ENCODE data around the gene POMGNT1. TPM values are rescaled to one million over a fixed set of nuclear protein-coding genes. Genes with fewer than 3 reads are reported as not detected.

The POMGNT1 gene
- total and polyA plus RNA-seq, 8 donors, result 52.9 to 85.3 (median 71.8) TPM

DNA sequence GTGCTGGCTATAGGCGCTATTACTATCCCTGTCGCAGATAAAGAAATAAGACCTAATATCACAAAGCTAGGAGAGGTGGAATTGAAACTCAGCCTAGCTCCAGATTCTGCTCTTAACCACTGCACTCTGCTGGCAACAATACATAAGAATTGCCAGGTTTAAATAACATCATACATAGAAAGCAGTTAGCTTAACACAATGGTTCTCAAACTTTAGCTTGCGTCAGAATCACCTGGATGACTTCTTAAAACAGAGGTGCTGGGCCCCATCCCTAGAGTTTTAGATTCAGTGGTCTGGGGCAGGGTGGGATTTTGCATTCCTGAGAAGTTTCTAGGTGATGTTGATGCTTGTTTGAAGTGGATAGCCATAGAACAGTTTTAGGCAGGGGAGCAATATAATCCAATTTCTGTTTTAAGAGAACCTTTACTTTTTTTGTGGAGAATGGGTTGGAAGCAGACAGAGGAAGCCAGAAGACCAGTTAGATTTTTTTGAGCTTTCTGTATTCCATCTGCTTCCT, 1.1 kb upstream of the POMGNT1 start:
- H3K4me3 ChIP-seq, result no peak overlapping the region
- intact Hi-C loops (cut with DNase I), result no loop called here
- H3K27ac ChIP-seq, result no peak overlapping the region
- peaks cover 10 to 38% of the 10 kb centered on the region in 2 donors for H3K4me1 ChIP-seq
- H3K9me3 ChIP-seq, result no peaks in the 10 kb centered on the region
- TF ChIP-seq, protein P1, sequence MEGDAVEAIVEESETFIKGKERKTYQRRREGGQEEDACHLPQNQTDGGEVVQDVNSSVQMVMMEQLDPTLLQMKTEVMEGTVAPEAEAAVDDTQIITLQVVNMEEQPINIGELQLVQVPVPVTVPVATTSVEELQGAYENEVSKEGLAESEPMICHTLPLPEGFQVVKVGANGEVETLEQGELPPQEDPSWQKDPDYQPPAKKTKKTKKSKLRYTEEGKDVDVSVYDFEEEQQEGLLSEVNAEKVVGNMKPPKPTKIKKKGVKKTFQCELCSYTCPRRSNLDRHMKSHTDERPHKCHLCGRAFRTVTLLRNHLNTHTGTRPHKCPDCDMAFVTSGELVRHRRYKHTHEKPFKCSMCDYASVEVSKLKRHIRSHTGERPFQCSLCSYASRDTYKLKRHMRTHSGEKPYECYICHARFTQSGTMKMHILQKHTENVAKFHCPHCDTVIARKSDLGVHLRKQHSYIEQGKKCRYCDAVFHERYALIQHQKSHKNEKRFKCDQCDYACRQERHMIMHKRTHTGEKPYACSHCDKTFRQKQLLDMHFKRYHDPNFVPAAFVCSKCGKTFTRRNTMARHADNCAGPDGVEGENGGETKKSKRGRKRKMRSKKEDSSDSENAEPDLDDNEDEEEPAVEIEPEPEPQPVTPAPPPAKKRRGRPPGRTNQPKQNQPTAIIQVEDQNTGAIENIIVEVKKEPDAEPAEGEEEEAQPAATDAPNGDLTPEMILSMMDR (IDR thresholded peaks at IDR 0.05), result no peak
- H3K27me3 ChIP-seq, result peaks cover 0 to 7% of the 10 kb centered on the region in 2 donors
- peaks cover 0 to 16% of the 10 kb centered on the region in 2 donors for H3K36me3 ChIP-seq
- ATAC-seq (no peak), DNase-seq (no peak)

DNA sequence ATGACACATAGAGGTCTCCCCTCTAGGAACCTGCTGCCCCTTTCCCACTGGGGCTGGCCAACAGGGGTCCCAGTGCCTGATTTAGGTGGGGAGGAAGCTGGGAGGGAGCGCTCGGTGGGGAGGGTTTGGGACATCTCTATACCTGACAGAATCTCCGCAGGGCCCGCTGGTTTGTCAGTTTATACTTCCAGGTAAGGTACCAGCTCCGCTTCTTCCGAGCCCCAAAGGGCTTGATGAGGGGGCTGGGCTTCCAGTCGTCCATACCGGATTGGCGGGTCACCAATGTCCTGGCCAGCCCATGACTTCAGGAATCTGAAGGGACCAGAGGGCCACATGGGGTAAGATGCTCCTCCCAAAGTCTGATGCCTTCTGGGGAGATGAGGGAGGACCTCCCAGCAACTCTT, 672 bp downstream of the POMGNT1 start:
- intact Hi-C loops (cut with DNase I), result no loop called here
- DNase-seq (no peak), ATAC-seq (no peak)
- TF ChIP-seq, protein P1 (IDR thresholded peaks at IDR 0.05), result no peak
- Histone ChIP-seq H3K9me3 (no peaks in the 10 kb centered on the region), H3K27me3 (no peaks in the 10 kb centered on the region), H3K36me3 (peaks cover 0 to 34% of the 10 kb centered on the region in 2 donors), H3K4me1 (peaks cover 10 to 22% of the 10 kb centered on the region in 2 donors), H3K4me3 (peak overlapping the region; percentile 72 to 78), H3K27ac (peak overlapping the region in 1 of 2 donors; percentile 53)

DNA sequence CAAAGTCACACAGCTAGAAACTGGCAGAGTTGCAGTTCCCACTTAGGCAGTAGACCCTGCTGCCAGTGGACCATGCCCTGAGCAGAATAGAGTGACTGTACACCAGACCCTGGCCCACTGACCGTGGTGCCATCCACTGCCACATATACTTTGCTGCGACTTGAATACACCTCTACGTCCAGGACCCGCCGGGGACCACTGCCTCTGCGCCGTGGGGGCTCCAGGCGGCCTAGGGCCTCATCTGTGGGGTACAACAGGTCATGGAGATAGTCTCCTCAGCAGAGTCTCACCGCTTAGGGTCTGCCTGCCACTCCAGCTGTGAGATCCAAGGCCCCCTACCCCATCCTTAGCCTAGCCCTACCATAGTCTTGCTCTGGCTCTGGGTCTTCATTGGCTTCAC, 1.6 kb downstream of the POMGNT1 start:
- TF ChIP-seq, protein P1 (IDR thresholded peaks at IDR 0.05), result no peak
- H3K27me3 ChIP-seq, result no peaks in the 10 kb centered on the region
- no peaks in the 10 kb centered on the region for H3K9me3 ChIP-seq
- H3K36me3 ChIP-seq, result peaks cover 0 to 43% of the 10 kb centered on the region in 2 donors
- H3K4me1 ChIP-seq, result peaks cover 10 to 22% of the 10 kb centered on the region in 2 donors
- H3K27ac ChIP-seq, result no peak overlapping the region
- H3K4me3 ChIP-seq, result no peak overlapping the region
- intact Hi-C loops (cut with DNase I), result no loop called here
- no peak for DNase-seq
- no peak for ATAC-seq

DNA sequence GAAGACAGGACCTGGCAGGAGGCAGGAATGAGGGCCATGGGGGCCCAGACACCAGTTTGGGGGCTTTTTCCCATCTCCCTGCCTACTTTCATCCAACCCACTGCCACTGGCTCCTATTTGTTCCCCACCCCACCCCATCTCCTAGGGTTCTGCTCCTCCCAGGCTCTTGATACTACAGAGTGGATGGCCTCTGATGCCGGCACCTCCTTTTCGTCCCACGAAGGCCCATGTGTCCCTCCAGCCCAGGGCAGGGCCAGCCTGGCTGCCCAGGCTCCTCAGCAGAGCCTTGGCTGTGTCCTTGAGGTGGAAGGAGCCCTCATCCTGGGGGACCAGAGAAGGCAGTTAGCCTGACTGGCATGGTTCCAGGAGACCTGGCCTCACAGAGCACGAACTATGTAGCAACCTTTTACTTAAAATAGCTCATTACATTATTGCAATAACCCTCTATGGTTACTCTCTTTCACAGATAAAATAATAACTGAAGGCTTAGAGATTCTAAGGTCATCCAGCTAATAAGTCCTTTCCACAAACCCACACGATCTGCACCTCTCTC, 3.5 kb downstream of the POMGNT1 start:
- TF ChIP-seq, protein P1 (IDR thresholded peaks at IDR 0.05), result no peak
- Histone ChIP-seq H3K4me3 (no peak overlapping the region), H3K27ac (no peak overlapping the region), H3K4me1 (peaks cover 10 to 22% of the 10 kb centered on the region in 2 donors), H3K27me3 (no peaks in the 10 kb centered on the region), H3K9me3 (no peaks in the 10 kb centered on the region), H3K36me3 (peaks cover 0 to 62% of the 10 kb centered on the region in 2 donors)
- no peak for ATAC-seq
- no peak for DNase-seq
- intact Hi-C loops (cut with DNase I), result no loop called here

DNA sequence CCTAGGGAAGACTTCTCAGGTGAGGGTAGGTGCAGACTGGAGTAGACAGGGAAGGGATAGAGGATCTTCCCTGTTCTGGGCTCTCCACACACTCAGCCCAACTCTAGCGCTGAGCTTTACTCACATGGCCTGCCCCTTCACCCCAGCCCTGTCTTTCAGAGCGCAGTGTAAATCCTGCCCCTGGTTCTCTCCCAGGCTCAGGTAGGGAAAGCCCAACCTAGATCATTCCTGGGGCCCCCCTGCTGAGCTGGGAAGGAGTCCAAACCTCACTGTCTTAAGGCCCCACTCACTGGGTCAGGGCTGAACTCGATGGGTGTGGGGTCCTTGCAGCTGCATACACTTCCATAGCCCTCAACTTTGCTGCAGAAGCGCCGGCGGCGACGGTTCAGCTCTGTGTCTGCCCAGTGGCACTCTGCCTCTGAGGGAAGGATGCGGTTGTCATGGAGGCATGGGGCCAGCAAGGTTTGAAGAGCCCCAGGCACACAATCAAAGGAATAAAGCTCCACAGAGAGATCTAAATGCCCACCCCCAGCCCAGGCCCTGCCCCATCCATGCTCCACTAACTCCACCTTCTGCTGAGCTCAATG, 4.2 kb downstream of the POMGNT1 start:
- no peak overlapping the region for H3K27ac ChIP-seq
- H3K27me3 ChIP-seq, result no peaks in the 10 kb centered on the region
- ATAC-seq, result no peak
- H3K9me3 ChIP-seq, result no peaks in the 10 kb centered on the region
- intact Hi-C loops (cut with DNase I), result no loop called here
- peaks cover 0 to 69% of the 10 kb centered on the region in 2 donors for H3K36me3 ChIP-seq
- H3K4me1 ChIP-seq, result peaks cover 10 to 21% of the 10 kb centered on the region in 2 donors
- DNase-seq, result no peak
- no peak overlapping the region for H3K4me3 ChIP-seq
- TF ChIP-seq, protein P1 (IDR thresholded peaks at IDR 0.05), result no peak

Data from left lung (tissue), 10 donors.